Retinal pigment epithelial cell (primary cell): ENCODE results near the gene SESN2.

Experiments used
- DNase-seq: peaks from one replicate; pipeline ENCODE4 v3.0.0-alpha.2; 2010; ENCODE audit warnings: low read depth
- H3K4me3 ChIP-seq: 2 replicates; pipeline ENCODE4 v1.5.1; 2011; ENCODE audit warnings: mild to moderate bottlenecking, low read length, control low read depth, moderate library complexity
- CTCF ChIP-seq: conservative IDR thresholded peaks from 2 replicates; pipeline ENCODE4 v1.5.1; 2011; ENCODE audit warnings: low read depth, low read length, control low read depth, inconsistent platforms

The SESN2 gene

GRCh38 chr1:28279721-28280120 is 20.4 kb downstream of the SESN2 start:
- DNase-seq = no peak
- H3K4me3 ChIP-seq = no peak overlapping the region
- TF ChIP-seq CTCF = no peak

- H3K4me3 ChIP-seq = no peak overlapping the region
- no peak for TF ChIP-seq CTCF
- no peak for DNase-seq
Measured at GRCh38 chr1:28280501-28280900, 21.2 kb downstream of the SESN2 start.

GRCh38 chr1:28280977-28281381 is 21.7 kb downstream of the SESN2 start:
- DNase-seq = no peak
- no peak overlapping the region for H3K4me3 ChIP-seq
- no peak for TF ChIP-seq CTCF

GRCh38 chr1:28281608-28282425 is 22.5 kb downstream of the SESN2 start:
- H3K4me3 ChIP-seq = no peak overlapping the region
- no peak for DNase-seq
- TF ChIP-seq CTCF = no peak

- TF ChIP-seq CTCF = no peak
- DNase-seq = no peak
- no peak overlapping the region for H3K4me3 ChIP-seq
Measured at GRCh38 chr1:28282426-28283407, 23.4 kb downstream of the SESN2 start.

- no peak overlapping the region for H3K4me3 ChIP-seq
- no peak for TF ChIP-seq CTCF
- no peak for DNase-seq
Measured at GRCh38 chr1:28286111-28286510, 26.8 kb downstream of the SESN2 start.
